Activated effector memory CD4-positive, alpha-beta T cell treated with anti-CD3 and anti-CD28 coated beads, Interleukin-2, amount 50 U/mL, for 16 hours (primary cell): Measurements from ENCODE around the gene HES4.

Source experiments
- DNase-seq: peaks from one replicate; pipeline ENCODE4 v3.0.0-alpha.2; 2020

Gene HES4

GRCh38 chr1:965526-966134 is 34.3 kb downstream of the HES4 start:
- no peak for DNase-seq

GRCh38 chr1:964691-965525 is 35.0 kb downstream of the HES4 start:
- DNase-seq: no peak

GRCh38 chr1:963746-964525 is 36.0 kb downstream of the HES4 start:
- no peak for DNase-seq

- DNase-seq: no peak
These were observed 36.6 kb downstream of the HES4 start for GRCh38 chr1:963301-963651.

- no peak for DNase-seq
These were observed 37.3 kb downstream of the HES4 start for GRCh38 chr1:962381-963300.

GRCh38 chr1:961132-961669 is 38.7 kb downstream of the HES4 start:
- no peak for DNase-seq

- DNase-seq: peak; percentile 94
These were observed 39.4 kb downstream of the HES4 start, which contains the start of gene KLHL17 for GRCh38 chr1:960363-961131. KLHL17 (plus strand) TSS chr1:960584; CDS start chr1:960694, 110 bp downstream.

- peak; percentile 73 for DNase-seq
These were observed 40.0 kb downstream of the HES4 start for GRCh38 chr1:959731-960362.

GRCh38 chr1:958823-959730 is 40.8 kb downstream of the HES4 start, which contains the start of gene NOC2L:
NOC2L (minus strand) TSS chr1:959256; CDS start chr1:959240, 16 bp downstream.
- peak; percentile 98 for DNase-seq

- no peak for DNase-seq
These were observed 43.3 kb downstream of the HES4 start for GRCh38 chr1:956636-957035.

GRCh38 chr1:955474-955873 is 44.4 kb downstream of the HES4 start:
- DNase-seq: no peak

- no peak for DNase-seq
These were observed 45.0 kb downstream of the HES4 start for GRCh38 chr1:954927-955326.

- no peak for DNase-seq
These were observed 46.2 kb downstream of the HES4 start for GRCh38 chr1:953524-954320.

- no peak for DNase-seq
These were observed 47.3 kb downstream of the HES4 start for GRCh38 chr1:952603-953002.

GRCh38 chr1:952201-952600 is 47.7 kb downstream of the HES4 start:
- no peak for DNase-seq

GRCh38 chr1:951364-951763 is 48.5 kb downstream of the HES4 start:
- DNase-seq: no peak

- DNase-seq: no peak
These were observed 49.0 kb downstream of the HES4 start for GRCh38 chr1:950881-951280.

- DNase-seq: no peak
These were observed 49.6 kb downstream of the HES4 start for GRCh38 chr1:950268-950667.
